Esophagus muscularis mucosa (tissue), 4 donors: ENCODE data around the gene SERINC5.

ENCODE experiments used
- CTCF ChIP-seq, 3 experiments: fragments of 200-600 bp in 2 of 3; fragments of 450-650 bp in 1 of 3; sonication (generic) in 2 of 3; IDR thresholded peaks; one replicate each; pipeline ENCODE4 v1.5.1; 2017 to 2019; ENCODE audit warnings: antibody characterized with exemption in 3 of 3, mild to moderate bottlenecking in 2 of 3, moderate library complexity in 1 of 3
- EP300 ChIP-seq: sonication (generic); formaldehyde crosslinking; IDR thresholded peaks from one replicate; pipeline ENCODE4 v1.6.1; 2017; ENCODE audit warnings: antibody characterized with exemption
- POLR2AphosphoS5 ChIP-seq, 2 donors: sonication (generic); formaldehyde crosslinking; IDR thresholded peaks; one replicate each; pipeline ENCODE4 v1.6.1; 2017; ENCODE audit warnings: antibody characterized with exemption in 2 of 2

DNA sequence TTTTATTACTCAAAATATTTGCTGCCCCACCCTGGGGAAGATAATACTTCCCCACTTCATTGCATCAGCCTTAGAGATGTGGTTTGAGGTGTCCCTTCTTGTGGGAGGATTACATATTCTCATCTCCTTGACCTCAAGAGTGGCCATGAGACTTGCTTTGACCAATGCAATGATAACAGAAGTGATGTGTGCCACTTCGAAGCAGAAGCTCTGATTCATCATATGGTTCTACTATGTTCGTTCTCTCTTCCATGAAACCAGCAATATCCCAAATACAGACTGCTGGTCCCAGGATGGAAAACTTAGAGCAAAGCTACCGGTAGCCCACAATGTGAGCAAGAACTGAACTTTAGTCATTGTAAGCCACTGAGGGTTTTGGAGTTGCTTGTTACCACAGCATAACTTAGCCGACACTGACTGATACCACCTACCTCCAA, 128.7 kb downstream of the SERINC5 start:
- no peak for TF ChIP-seq CTCF (IDR thresholded peaks at IDR 0.05)
- TF ChIP-seq EP300: no peak
- no peak for TF ChIP-seq POLR2AphosphoS5 (IDR thresholded peaks at IDR 0.05)
